Gastrocnemius medialis (tissue), 4 donors: ENCODE data around the gene SYTL2. TPM values are rescaled to one million over a fixed set of nuclear protein-coding genes. Genes with fewer than 3 reads are reported as not detected.
A peak's percentile ranks its signal among the peaks of the same experiment; 100 is the strongest.

Experiments
- ATAC-seq, 2 donors: fragments of 150-250 bp; one replicate each; pipeline ENCODE4 v1.9.1; 2016
- DNase-seq, 2 donors: peaks; one replicate each; pipeline ENCODE4 v3.0.0-alpha.2; 2019
- H3K27ac ChIP-seq, 4 donors: fragments of 200-600 bp; sonication (generic); 1 replicate in 1 of 4; 2 replicates in 3 of 4; pipeline ENCODE4 v1.5.1; 2016 to 2018; ENCODE audit warnings: mild to moderate bottlenecking in 2 of 4, moderate library complexity in 1 of 4
- H3K27me3 ChIP-seq, 3 donors: fragments of 200-600 bp; sonication (generic) in 2 of 3; 1 replicate in 1 of 3; 2 replicates in 2 of 3; pipeline versions ENCODE4 v1.5.1 to v1.6.0; 2016 to 2019; ENCODE audit warnings: mild to moderate bottlenecking in 1 of 3, moderate library complexity in 1 of 3
- H3K36me3 ChIP-seq, 2 donors: fragments of 200-600 bp; sonication (generic) in 1 of 2; one replicate each; pipeline ENCODE4 v1.5.1; 2017 to 2018
- H3K4me1 ChIP-seq, 2 donors: fragments of 200-600 bp; sonication (generic) in 1 of 2; one replicate each; pipeline ENCODE4 v1.5.1; 2016 to 2017; ENCODE audit warnings: mild to moderate bottlenecking in 2 of 2
- H3K4me3 ChIP-seq, 4 donors: fragments of 200-600 bp; sonication (generic) in 3 of 4; 1 replicate in 1 of 4; 2 replicates in 3 of 4; pipeline ENCODE4 v1.5.1; 2016 to 2019; ENCODE audit warnings: mild to moderate bottlenecking in 2 of 4
- H3K9me3 ChIP-seq, 3 donors: fragments of 200-600 bp; sonication (generic) in 2 of 3; 1 replicate in 1 of 3; 2 replicates in 2 of 3; pipeline ENCODE4 v1.5.1; 2016 to 2019
- POLR2A ChIP-seq, 2 donors: fragments of 450-650 bp; IDR thresholded peaks; one replicate each; pipeline ENCODE4 v1.6.1; 2017; ENCODE audit warnings: antibody characterized with exemption in 2 of 2, mild to moderate bottlenecking in 2 of 2, moderate library complexity in 2 of 2
- in situ Hi-C, 4 donors: fragments of 200-750 bp; cut with MboI; loops; one replicate each; pipeline versions ENCODE4 v1.15.0 to v1.8.0; 2017; ENCODE audit warnings: low sequenced_read_pairs in 4 of 4
- intact Hi-C: fragments of 100-400 bp; cut with DNase I; formaldehyde crosslinking; loops from one replicate; pipeline ENCODE4 v1.15.1; 2023; ENCODE audit warnings: low total_unique reads
- total RNA-seq, 4 donors: library from RNA; depleted of rRNA; stranded (reverse); fragments of >200 nt; gene quantifications; one replicate each; pipeline versions ENCODE4 v1.1.0 to v1.2.3, GENCODE V29; 2016
- TF ChIP-seq, protein P1 (sequence below), 5 experiments: fragments of 450-650 bp in 3 of 5; fragments of 200-600 bp in 2 of 5; sonication (generic) in 2 of 5; IDR thresholded peaks in 4 of 5; conservative IDR thresholded peaks in 1 of 5; 1 replicate in 4 of 5; 2 replicates in 1 of 5; pipeline ENCODE4 v1.5.1; 2016 to 2019; ENCODE audit warnings: antibody characterized with exemption in 5 of 5, mild to moderate bottlenecking in 3 of 5, moderate library complexity in 3 of 5

The SYTL2 gene
- total RNA-seq, 4 donors from 2014 or later = 0.97 to 11.9 (median 2.7) TPM

DNA sequence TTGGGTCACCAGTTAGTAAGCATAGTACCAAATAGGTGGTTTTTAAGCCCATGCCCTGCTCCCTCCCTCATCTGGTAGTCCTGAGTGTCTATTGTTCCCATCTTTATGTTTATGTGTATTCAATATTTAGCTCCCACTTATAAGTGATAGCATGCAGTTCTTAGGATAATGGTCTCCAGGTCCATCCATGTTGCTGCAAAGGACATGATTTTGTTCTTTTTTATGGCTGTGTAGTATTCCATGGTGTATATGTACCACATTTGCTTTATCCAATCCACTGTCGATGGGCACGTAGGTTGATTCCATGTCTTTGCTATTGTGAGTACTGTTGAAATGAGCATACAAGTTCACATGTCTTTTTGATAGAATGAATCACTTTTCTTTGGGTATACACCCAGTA is 18.2 kb upstream of the SYTL2 start:
- intact Hi-C loops = loop anchor here (10.0 kb wide), 1 partner anchor 234 kb away; no protein-coding TSS in a partner anchor
- TF ChIP-seq, protein P1, sequence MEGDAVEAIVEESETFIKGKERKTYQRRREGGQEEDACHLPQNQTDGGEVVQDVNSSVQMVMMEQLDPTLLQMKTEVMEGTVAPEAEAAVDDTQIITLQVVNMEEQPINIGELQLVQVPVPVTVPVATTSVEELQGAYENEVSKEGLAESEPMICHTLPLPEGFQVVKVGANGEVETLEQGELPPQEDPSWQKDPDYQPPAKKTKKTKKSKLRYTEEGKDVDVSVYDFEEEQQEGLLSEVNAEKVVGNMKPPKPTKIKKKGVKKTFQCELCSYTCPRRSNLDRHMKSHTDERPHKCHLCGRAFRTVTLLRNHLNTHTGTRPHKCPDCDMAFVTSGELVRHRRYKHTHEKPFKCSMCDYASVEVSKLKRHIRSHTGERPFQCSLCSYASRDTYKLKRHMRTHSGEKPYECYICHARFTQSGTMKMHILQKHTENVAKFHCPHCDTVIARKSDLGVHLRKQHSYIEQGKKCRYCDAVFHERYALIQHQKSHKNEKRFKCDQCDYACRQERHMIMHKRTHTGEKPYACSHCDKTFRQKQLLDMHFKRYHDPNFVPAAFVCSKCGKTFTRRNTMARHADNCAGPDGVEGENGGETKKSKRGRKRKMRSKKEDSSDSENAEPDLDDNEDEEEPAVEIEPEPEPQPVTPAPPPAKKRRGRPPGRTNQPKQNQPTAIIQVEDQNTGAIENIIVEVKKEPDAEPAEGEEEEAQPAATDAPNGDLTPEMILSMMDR (IDR thresholded peaks at IDR 0.05 in 4 of 5, conservative IDR thresholded peaks at IDR 0.05 in 1 of 5) = no peak
- TF ChIP-seq POLR2A (IDR thresholded peaks at IDR 0.05) = no peak
- no peak for ATAC-seq
- no peaks in the 10 kb centered on the region for H3K36me3 ChIP-seq
- no peaks in the 10 kb centered on the region for H3K27me3 ChIP-seq
- H3K4me1 ChIP-seq = no peaks in the 10 kb centered on the region
- H3K9me3 ChIP-seq = no peaks in the 10 kb centered on the region
- no peak overlapping the region for H3K27ac ChIP-seq
- in situ Hi-C loops = loop anchor here in 3 of 4 donors (25.0 kb wide), 2 partner anchors 217 to 242 kb away; no protein-coding TSS in a partner anchor
- no peak overlapping the region for H3K4me3 ChIP-seq
- no peak for DNase-seq

DNA sequence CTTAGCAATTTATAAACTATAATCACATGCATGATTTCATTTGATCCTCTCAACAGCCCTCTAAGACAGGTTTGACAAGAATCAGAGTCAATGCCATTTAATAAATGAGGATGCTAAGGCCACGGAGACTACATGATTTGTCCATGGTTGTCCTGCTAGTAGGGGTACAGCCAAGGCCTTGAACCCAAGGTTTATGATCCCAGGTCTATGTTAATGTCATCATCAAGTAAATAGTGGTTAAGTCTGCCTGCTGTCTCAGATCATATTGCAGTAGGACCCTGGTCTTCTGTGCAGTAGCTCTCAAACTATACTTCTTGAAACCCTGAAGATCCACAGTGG is 17.7 kb upstream of the SYTL2 start:
- no peak for TF ChIP-seq POLR2A (IDR thresholded peaks at IDR 0.05)
- TF ChIP-seq, protein P1 (IDR thresholded peaks at IDR 0.05 in 4 of 5, conservative IDR thresholded peaks at IDR 0.05 in 1 of 5) = no peak
- DNase-seq (no peak), ATAC-seq (no peak)
- in situ Hi-C loops = loop anchor here in 3 of 4 donors (25.0 kb wide), 2 partner anchors 216 to 241 kb away; no protein-coding TSS in a partner anchor
- Histone ChIP-seq H3K9me3 (no peaks in the 10 kb centered on the region), H3K4me1 (no peaks in the 10 kb centered on the region), H3K27me3 (no peaks in the 10 kb centered on the region), H3K4me3 (no peak overlapping the region), H3K36me3 (no peaks in the 10 kb centered on the region), H3K27ac (no peak overlapping the region)
- intact Hi-C loops = loop anchor here (10.0 kb wide), 1 partner anchor 234 kb away; no protein-coding TSS in a partner anchor

DNA sequence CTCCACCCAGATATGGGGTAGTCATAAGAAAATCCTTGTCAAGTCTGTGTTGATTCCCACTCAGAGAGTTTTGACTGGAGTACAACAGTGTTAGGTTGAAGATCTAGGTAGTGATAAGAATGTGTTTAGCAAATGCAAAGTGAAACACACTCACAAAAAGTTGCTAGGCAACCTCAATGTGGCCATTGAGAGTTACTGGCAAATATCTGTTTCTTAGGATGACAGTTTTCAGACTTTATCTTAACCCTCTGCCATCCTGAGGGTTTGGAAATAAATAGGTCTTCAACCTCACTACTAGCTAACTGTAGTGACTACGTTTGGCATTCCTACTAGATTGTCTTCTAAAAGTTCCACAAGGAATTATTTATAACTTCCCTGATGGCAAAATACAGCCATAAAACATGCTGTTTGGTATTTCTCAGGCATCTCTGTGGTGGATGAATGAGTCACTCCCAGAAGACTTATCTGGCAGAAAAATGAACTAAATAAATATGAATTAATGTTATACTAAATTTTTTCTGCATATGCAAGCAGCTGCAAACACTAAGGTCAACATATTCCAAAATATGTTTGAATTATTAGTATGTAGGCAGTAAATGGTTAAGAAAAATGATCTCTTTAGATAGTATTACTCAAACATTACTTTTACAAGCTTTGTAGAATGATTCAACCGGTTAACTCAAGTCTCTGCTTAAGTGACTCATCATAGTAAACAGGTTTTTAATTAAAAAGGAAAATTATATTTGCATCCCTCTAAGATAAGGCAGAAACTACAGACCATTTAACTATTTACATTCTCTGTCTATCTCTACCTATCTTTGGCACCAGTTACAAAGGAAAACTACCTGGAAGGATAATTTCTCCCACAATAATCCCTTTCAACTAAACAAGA is 17.1 kb upstream of the SYTL2 start:
- ATAC-seq (no peak), DNase-seq (no peak)
- TF ChIP-seq, protein P1 (IDR thresholded peaks at IDR 0.05 in 4 of 5, conservative IDR thresholded peaks at IDR 0.05 in 1 of 5) = no peak
- TF ChIP-seq POLR2A (IDR thresholded peaks at IDR 0.05) = no peak
- no peak overlapping the region for H3K4me3 ChIP-seq
- H3K36me3 ChIP-seq = no peaks in the 10 kb centered on the region
- in situ Hi-C loops = loop anchor here in 3 of 4 donors (25.0 kb wide), 2 partner anchors 216 to 241 kb away; no protein-coding TSS in a partner anchor
- no peaks in the 10 kb centered on the region for H3K27me3 ChIP-seq
- no peak overlapping the region for H3K27ac ChIP-seq
- no peaks in the 10 kb centered on the region for H3K9me3 ChIP-seq
- intact Hi-C loops = loop anchor here (10.0 kb wide), 1 partner anchor 233 kb away; no protein-coding TSS in a partner anchor
- H3K4me1 ChIP-seq = no peaks in the 10 kb centered on the region

DNA sequence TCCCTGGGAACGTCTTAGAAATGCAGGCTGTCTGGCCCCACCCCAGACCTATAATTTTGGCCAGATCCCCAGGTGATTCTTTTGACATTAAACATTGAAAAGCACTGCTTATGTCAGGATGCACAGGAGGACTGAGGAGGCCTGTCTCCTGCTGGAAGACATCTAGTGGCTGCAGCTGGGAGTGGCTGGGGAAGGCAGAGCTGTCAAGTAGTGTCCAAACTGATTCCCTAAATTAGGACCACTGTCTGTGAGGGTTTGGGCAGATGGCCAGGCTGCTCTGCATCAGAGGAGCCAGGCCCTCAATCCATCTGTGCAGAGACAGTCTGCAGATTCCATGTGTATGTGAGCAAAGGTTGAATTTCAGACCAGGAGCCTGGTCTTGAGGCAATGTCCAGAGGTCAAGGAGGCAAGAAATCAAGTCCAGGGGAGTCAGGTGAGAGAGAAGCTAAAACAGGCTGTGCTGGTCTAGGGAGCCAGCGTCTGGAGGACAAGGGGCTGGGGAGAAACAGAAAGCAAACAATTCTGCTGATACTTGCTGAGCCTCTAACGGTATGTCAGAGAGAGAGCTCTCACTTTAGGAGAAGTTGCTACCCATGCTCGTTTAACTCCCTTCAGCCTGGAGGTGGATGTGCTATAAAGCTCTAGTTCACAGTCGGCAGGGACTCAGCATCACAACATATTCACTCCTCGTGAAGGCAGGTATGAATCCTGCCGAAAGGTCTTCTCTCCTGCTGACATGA is 15.3 kb upstream of the SYTL2 start:
- intact Hi-C loops (loop anchor here (10.0 kb wide), 1 partner anchor 231 kb away; no protein-coding TSS in a partner anchor), in situ Hi-C loops (loop anchor here in 3 of 4 donors (25.0 kb wide), 2 partner anchors 214 to 239 kb away; no protein-coding TSS in a partner anchor)
- H3K27me3 ChIP-seq = no peaks in the 10 kb centered on the region
- no peak overlapping the region for H3K27ac ChIP-seq
- DNase-seq (no peak), ATAC-seq (no peak)
- H3K36me3 ChIP-seq = no peaks in the 10 kb centered on the region
- no peak overlapping the region for H3K4me3 ChIP-seq
- H3K9me3 ChIP-seq = no peaks in the 10 kb centered on the region
- TF ChIP-seq, protein P1 (IDR thresholded peaks at IDR 0.05 in 4 of 5, conservative IDR thresholded peaks at IDR 0.05 in 1 of 5) = peak in 3 of 5 experiments; percentile 11 to 51 (median 34)
- no peak for TF ChIP-seq POLR2A (IDR thresholded peaks at IDR 0.05)
- H3K4me1 ChIP-seq = no peaks in the 10 kb centered on the region
